HG02642 (cell line): ENCODE data around the gene PACRG.

ENCODE experiments used
- ATAC-seq: cut with Tn5 transposase; IDR thresholded peaks from one replicate; pipeline ENCODE4 v1.9.1; 2021; ENCODE audit warnings: mild to moderate bottlenecking; ENCODE audit not compliant: unreplicated experiment, poor library complexity

The PACRG gene

GRCh38 chr6:162857326-162857725, 129.6 kb downstream of the PACRG start:
- ATAC-seq: no peak

DNA sequence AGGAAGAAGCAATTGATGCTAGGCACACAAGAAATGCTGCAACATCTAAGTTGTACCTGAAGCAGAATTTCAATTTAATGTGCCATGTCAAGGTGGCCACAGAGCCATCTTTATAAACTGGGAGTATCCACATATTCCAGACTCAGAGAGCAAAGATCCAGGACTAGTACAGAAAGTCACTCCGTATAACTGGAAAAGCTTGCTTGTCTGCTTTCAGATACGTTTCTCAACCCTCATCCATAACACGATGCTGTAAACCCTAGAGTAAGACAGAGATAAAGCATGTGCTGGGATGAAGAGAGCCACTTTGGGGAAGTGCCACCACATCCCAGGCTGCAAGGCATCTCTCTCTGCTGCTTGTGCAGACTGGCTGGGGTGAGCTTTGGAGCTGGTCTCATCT, 134.7 kb downstream of the PACRG start:
- no peak for ATAC-seq

DNA sequence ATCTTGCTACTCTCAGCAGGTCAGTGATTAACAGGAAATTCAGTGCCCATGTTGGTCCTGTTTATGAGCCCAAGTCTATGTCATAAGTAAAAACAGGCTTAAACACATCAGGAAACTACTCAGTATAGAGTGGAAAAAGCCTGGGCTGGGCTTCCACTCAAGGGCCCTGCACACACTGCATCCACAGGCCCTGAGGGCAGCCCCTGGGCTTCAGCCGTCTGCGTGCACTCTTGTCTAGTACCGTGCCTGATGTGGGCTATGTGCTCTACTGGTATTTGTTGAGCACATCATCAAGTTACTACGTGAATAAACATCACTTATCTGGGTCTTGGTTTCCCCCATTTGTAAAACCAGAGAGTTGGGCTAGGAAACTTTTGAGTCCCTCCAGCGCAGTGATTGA, 135.2 kb downstream of the PACRG start:
- ATAC-seq: no peak

DNA sequence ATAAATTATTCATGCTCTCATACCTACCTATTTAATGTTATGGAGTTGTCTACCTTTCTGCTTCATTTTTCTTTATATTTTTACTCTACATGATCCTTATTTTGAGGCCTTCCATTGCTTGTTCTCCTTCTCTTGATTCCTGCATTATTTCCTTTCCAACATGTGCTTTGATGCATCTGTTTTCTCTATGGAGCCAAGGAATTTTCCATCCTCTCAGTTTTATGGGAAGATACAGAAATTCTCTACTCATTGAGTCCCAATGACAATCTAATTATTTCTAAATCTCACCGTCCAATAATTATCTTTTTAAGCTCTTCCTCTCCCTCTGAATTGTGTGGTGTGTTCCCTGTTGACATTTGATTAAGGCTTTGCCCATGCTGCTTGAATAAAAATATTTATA, 136.0 kb downstream of the PACRG start:
- no peak for ATAC-seq

- ATAC-seq: no peak
Measured at GRCh38 chr6:162864911-162865310, 137.1 kb downstream of the PACRG start.

GRCh38 chr6:162866656-162867055, 138.9 kb downstream of the PACRG start:
- no peak for ATAC-seq

DNA sequence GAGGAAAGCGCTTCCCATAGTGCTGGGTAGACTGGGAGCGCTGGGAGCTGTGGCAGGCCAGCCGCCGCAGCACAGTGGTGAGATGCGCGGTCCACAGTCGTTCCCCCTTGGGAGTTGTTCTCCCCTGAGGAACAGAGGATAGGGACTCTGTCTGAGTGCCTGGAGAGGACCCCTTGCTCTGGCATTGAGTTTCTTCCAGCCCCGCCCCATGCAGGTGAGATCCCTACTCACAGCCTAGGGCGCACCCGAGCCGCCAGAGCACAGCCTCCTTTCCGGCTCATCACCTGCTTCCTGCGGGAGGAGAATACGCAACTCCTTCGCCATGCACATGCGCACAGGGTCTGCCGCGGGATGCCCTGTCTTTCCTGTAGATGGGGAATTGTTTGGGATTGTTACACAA, 140.6 kb downstream of the PACRG start:
- ATAC-seq: no peak

- ATAC-seq: no peak
Measured at GRCh38 chr6:162871966-162872365, 144.2 kb downstream of the PACRG start.

DNA sequence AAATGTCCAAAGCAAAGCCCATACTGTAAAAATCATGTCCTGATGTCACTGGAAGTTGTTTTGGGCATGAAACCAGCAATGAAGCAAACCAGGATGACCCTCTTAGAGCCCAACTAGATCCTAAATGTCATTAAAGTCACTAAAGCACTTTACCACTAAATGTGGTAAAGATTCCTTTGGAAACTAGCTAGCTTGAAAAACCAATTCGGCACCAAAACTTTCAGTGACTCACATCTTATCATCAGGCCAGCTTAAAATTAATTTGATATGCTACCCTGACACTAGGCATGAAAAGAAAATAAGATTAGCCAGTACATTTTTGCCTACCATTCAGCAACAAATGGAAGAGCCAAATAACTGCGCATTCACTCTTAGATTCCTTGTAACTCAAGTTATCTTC, 145.8 kb downstream of the PACRG start:
- ATAC-seq: no peak

- no peak for ATAC-seq
Measured at GRCh38 chr6:162875070-162875469, 147.3 kb downstream of the PACRG start.

DNA sequence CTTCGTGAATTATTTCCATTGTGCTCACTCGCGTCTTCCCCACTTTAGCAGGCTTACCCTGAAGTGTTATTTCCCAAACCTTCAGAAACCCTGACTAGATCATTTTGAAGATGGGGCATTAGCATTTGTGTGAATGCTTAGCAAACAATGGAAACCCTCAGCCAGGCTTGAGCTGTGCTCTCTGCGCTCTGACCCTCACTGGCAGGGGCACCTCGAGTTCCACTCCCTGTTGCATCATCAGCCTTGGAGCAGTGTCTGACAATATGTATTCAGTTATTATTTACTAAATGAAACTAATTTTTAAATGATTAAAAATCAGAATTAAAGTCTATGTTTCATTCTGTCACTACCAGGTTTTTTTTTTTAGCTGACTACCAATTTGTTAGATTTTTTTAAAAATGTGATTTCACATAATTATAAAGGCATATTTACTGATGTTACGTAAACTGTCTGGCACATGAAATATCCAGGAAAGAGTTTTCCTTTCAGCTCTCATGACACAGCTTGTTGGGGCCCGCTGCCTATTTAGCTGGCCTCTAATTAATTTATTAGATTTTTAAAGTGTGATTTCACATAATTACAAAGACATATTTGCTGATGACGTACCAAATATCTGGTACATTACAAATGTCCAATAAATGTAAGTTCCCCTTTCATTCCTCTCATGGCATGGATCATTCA, 155.2 kb downstream of the PACRG start:
- no peak for ATAC-seq

DNA sequence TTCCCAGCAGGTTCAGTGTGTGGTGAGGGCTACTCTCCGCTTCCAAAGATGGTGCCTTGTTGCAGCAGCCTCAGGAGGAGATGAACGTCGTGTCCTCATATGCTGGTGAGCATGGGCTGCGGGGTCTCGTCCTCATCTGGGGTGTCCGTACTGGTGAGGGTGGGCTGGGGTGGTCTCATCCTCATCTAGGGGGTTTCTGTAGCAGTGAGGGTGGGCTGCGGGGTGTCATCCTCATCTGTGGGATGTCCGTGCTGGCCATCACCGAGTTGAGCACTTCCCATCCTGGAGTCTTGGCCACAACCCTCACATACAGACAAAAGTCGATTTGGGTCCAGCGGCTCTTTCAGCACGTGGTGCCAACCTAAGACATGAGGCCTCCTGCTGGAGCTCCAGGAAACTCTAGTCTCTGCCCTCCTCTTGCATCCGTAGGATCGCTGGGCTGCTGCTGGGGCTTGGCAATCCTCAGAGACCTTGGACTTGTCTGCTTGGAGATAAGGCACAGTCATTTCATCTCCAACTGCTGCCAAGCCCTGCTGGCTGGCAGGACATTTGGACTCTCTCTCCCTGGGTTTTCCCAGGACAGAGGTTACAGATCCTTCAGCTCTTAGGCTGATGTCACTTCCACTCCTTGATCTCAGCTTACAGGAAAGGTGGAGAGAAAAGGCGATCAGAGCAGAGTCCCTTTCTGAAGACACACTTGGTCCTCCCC, 160.4 kb downstream of the PACRG start:
- no peak for ATAC-seq

GRCh38 chr6:162889303-162889702, 161.5 kb downstream of the PACRG start:
- no peak for ATAC-seq

DNA sequence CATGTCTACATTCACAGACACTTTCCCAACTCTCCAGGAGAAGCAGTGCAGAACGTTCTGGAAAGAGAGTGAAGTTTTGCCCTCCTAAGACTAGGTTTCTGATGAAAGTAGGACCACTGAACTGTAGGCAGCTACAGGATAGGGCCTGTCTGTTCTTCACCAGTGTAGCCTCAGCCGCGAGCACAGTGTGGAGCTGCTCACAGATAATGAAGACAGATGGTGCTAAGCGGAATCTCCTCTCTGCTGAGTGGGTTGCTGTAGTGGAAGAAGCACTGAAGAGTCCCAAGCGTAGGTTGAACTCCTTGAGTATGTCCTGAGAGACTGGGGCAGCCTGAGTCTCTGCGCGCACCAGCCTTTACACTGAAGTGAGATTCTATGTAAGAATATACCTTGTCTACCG, 170.2 kb downstream of the PACRG start:
- no peak for ATAC-seq

DNA sequence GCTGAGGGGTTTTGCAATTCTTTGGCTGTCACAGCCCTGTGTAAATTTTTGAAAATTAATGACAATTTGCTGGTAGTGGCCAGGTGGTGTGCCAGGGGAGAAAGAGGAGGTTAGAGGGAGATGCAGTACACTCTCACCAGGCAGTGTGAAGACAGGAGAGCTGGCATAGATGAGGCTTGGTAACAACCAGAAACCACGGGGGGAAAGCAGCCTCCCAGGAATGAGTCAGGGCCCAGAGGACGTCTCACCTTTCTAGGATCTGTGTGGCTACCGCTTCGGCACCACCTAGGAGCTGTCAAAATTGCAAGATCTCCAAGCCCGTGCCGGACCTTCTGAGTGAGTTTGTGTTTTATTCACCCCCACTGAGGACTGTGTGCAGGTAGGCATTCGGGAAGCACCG, 171.4 kb downstream of the PACRG start:
- no peak for ATAC-seq

GRCh38 chr6:162900503-162900902, 172.7 kb downstream of the PACRG start:
- ATAC-seq: no peak

GRCh38 chr6:162904069-162904663, 176.4 kb downstream of the PACRG start:
- ATAC-seq: no peak

DNA sequence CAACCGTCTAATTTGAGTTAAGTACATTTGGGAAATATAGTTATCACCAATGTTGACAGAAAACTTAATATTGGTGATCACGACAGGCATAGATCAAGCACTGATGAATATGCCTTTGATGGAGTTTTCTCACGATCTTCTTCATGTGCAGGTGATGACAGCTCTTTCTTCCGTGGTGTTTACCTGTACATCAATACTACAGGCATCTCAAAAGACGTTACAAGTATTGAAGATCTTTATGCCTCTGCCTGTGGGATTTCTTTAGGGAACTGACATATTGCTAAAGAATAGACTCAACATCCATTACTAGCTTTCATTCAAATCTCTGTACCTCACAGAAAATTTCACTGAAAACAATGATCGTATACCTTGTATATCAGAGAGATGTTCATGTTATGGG, 178.7 kb downstream of the PACRG start:
- no peak for ATAC-seq

- no peak for ATAC-seq
Measured at GRCh38 chr6:162907876-162908481, 180.2 kb downstream of the PACRG start.

DNA sequence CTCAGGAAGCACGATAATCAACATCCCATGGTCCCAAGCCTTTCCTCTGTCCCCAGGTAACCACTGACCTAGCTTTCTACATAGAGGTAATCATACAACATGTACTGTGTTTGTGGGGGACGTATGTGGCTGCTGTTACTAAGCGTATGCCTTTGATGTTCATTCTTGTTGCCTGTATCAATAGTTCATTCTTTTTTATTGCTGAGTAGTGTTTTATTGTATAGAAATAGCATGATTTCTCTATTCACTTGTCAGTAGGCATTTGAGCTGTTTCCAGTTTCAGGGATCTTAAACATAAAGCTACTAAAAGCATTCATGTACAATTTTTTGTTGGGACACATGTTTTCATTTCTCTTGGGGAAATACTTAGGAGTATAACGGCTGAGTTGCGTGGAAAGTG, 185.4 kb downstream of the PACRG start:
- ATAC-seq: no peak

- no peak for ATAC-seq
Measured at GRCh38 chr6:162917506-162917905, 189.7 kb downstream of the PACRG start.
